NOMO-1 treated with DMSO at 0.1 percent for 48 hours (cell line): ENCODE results near the gene RABGAP1.
"Not testable (repeated sequence)": the region's sequence is repeated elsewhere in the genome, so short reads cannot be mapped to it uniquely, and the experiment has no call there.

Experiments
- DNase-seq: peaks from one replicate; lab custom pipeline; 2025; ENCODE audit not compliant: unreplicated experiment; lab: John Stamatoyannopoulos, UW

The RABGAP1 gene

GRCh38 chr9:122940749-122941581 lies at the start of gene RABGAP1:
TSS of gene RABGAP1 (plus strand) at chr9:122941020. CDS start at chr9:122957060, 16,040 bp downstream.
- DNase-seq, result peak; percentile 91

DNA sequence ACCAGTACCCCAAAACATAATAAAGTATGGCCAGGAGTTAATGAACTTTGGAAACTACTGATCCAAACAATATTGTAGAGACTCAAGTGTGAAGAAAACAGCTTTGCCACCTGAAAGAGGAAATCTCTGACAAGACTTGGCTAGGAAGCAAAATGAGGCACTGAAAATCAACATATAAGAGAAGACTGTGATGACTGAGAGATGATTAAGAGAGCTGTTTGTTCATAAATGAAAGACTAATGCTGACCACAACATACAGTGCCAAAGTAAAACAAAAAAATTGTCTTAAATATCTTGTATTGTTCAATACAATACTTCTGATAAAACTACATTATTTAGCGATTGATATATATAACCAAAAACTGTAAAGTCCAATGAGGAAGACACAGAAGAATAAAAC lies 42.9 kb upstream of the RABGAP1 start:
- no peak for DNase-seq

GRCh38 chr9:122900791-122901190 lies 40.0 kb upstream of the RABGAP1 start:
- peak; percentile 30 for DNase-seq

DNA sequence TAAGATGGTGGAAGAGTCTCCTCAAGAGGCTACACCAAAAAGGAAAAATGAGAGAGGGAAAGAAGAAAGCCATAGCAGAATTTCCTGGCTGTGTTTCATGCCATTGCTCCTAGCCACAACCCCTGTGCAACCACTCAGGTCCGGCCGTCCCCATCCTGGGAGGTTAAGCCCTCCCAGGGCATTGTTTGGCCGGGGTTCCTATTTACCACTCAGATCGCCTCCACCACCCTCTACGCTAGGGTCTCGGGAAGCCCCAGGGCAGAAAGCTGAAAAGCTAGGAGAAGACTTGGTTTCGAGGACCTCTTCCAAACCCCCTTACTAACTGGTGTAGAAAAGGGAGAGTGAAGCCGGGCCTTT lies 36.4 kb upstream of the RABGAP1 start:
- DNase-seq, result no peak

- peak; percentile 98 for DNase-seq
Observed at GRCh38 chr9:122904823-122905710, 35.8 kb upstream of the RABGAP1 start, which contains the start of gene RC3H2. TSS of gene RC3H2 (minus strand) at chr9:122905359. CDS start at chr9:122897509, 7,850 bp downstream.

GRCh38 chr9:122906122-122906521 lies 34.7 kb upstream of the RABGAP1 start:
- DNase-seq, result not testable (repeated sequence)

DNA sequence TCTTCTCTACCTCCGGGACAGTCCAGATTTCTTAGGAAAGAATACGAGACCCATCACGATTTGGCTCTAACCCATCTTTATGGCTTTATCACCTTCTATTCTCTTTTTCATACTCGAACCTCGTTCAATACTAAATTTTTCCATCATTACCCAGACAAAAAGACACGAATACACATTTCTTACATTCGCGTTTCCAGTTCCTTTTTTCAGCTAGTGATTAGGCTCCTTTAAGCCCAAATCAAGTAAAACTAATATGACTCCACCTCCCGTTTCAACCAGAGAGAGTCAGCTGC lies 28.2 kb upstream of the RABGAP1 start:
- DNase-seq, result no peak

DNA sequence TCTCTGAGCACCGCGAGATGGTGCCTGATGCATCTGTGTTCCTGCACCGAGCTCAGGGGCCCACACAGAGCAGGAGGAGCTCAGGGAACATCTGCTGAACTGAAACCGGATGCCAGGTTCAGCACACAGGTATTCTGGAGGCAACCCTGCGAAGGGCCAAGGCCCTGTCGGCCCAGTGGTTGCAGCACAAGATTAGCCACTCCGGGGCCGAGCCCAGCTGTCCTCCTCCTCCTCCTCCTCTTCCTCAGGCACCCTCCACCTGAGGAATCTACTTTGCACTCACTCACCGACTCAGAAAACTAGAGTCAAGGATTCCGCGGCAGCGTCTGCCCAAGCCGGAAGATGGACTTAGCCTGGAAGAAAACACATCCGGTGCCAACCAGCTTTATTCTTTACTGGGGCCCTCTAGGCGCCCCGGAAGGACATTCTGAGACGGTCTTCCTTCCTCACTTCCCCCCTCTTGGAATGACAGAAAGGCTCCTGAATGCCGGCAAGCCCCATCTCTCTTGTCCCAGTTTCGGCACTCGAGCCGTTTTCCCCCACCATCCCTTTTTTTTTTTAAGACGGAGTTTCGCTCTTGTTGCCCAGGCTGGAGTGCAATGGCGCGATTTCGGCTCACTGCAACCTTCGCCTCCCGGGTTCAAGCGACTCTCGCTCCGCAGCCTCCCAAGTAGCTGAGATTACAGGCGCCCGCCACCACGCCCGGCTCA lies 27.7 kb upstream of the RABGAP1 start, which contains the start of gene ZBTB6:
Gene ZBTB6, minus strand, starts transcription at position 360 of the 710 bp plus-strand sequence. CDS start 1,251 bp downstream, outside the sequence.
- peak; percentile 72 for DNase-seq

DNA sequence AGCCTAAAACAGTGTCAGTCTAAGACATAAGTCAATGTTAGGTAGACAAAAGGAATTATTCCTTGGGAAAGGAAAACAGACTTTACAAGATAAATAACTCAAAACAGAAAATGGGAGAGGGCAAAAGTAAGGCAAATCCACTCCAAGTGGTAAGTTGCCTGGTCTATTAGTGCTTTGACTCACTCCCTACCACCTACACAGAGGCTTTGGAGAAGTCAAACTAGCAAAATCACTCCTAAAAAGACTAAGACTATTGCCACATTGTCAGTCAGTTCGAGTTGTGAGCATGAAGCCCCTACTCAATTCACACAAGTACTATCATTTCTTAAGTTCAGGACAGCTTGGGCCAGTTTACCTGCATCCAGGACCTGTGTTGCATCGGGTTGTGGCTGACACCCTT lies 22.5 kb upstream of the RABGAP1 start:
- no peak for DNase-seq

- no peak for DNase-seq
Observed at GRCh38 chr9:122922713-122923112, 18.1 kb upstream of the RABGAP1 start.

DNA sequence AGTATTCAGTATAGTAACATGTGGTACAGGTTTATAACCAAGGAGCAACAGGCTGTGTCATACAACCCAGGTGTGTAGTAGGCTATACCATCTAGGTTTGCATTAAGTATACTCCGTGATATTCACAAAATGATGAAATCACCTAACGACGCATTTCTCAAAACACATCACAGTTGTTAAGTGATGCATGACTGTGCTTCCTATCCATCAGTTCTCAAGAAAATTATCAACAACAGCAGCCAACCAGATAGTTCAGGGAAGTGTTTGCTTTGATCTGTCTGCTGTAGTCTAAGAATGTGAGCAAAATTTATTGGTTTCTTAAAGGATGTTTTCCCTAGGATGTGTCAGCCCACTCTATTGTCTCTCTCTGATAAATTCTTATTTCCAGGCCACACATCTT lies 16.9 kb upstream of the RABGAP1 start:
- DNase-seq, result no peak

DNA sequence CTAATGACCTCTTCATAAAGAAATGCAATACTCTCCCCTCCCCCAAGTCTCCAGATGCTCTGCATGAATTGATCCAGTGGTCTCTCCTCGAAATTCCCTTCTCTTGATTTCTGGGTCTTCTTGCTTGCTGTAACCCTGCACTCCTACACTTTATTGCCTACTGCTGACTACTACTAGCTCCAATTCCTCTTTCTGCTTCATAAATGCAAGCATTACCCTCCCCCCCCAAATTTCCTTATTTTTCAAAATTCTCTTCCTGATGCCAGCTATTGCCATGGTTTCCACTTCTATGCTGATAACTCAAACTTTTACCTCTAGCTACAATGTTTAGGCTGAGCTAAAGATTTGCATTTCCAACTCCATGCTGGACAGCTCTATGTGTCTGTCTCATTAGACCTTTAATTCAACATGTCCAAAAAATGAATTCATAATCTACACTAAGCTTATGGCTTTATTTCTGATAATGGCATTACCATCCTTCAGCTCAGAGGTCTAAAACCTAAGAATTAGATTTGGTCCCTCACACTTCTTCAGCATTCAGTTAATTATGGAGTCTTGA lies 10.9 kb upstream of the RABGAP1 start:
- no peak for DNase-seq

DNA sequence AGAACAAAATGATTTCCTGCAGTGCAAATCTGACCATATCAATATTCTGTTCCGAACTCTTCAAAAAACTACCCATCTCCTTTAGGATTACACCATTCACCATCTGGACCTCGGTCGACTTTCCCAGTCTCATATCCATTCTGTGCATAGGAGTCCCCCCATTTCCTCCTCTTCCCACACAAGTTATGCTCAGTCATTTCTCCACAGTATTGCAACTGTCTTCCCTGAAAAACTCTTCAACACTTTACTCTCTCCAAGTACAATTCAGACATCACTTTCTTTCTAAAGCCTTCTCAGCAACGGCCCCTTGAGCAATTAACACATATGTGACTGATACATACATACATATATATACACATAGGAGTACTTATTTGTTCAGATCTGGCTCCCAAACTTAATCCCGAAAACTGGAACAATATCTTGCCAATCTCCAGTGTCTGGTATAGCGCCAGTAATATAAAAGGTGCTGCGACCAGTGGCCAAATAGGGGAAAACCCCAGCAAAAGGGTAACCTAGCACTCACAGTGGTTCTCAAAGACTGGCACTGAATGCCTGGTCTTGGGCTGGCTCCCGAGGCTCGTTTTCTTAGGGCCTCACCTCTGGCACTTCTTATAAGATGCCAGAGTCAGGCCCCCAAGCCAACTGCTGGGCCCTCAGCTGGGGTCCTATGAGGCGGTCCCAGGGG lies 10.1 kb upstream of the RABGAP1 start:
- peak; percentile 31 for DNase-seq

DNA sequence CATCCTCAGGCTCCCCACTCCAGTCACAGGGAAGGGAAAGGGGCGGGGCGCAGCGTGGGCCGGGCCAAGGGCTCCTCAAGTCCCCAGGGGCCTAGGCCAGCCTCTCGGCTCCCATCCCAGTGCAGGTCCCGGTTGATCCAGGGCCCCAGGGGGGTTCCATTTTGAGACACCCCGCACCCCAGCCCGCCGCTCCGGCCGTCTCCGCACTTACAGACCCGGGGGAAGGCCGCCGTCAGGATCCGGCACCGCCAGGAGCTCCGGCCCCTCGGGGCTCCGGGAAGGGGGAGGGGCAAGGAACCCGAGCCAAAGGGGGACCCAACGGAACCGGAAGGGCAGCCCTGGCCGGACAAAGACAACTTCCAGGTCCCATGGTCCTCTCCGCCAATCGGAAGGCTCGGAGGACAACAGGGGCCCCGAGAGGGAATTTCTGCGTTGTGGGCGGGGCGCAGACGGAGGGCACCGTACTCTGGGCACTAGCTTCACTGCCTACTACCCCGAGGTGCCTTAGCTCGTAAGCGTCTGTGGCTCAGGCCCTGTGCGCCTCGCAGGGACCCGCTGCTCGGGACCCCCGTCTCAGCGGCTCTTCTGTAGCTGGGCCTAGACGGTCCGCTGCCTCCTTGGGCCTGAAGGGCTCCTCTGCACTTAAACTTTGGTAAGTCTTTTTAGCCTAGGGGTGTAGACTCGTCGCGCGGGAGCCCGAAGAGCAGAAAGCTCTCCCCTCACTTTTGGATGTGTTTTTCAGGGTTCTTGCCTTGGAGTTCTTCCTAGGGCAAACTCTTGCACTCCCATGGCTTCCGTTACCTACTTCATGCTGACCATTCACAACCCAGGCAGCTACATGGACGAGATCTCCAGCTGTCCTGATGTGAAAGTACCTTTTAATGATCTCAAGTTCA lies 9.3 kb upstream of the RABGAP1 start, which contains the start of gene ZBTB26:
Gene ZBTB26, minus strand, starts transcription at position 287 of the 896 bp plus-strand sequence. CDS start 11,578 bp downstream, outside the sequence.
- peak; percentile 91 for DNase-seq

GRCh38 chr9:122936464-122936863 lies 4.4 kb upstream of the RABGAP1 start:
- DNase-seq, result no peak

DNA sequence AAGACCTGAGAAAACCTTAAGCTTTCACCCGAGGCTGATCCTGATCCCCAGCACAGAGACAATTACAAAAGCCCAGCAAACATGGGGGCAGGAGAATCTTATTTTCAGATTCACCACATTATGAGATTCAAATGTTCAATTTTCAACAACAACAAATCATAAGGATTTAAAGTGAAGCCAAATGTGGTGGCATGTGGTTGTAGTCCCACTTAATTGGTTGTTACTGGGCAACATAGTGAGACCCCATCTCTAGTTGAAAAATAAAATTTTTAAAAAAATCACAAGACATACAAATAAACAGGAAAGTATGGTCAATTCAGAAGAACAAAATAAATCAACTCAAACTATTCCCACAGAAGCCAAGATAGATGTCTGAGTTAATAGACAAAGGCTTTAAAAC lies 3.9 kb upstream of the RABGAP1 start:
- no peak for DNase-seq

DNA sequence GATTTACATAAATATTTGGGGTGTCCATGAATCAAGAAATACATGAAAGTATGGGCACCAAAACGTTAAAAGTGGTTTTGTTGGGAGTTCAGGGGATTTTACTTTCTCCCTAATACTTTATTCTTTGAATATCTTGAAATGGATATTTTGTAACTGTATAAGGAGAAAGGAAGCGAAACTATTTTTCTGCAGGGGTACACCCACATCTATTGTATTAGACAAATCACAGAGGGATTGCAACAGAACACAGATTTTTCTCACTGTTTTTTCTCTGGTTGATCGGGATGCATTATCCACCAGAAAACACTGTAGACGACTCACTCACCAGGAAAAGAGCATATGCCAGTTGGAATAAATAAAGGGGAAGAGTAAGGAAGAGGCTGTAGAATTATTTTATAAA lies 1.2 kb upstream of the RABGAP1 start:
- peak; percentile 46 for DNase-seq

DNA sequence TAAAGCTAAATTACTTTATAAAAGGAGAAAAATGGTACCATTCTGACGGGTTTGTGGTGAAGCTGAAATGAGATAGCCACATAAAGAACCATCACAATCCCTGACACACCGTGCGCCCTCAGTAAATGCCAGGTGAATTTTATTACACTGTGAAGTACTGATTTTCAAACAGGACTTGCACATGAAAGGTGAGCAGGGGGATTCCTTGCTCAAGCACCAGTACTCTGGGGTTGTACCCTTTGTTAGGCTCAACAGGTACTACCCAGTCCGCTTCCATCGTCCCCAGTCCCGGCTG lies 419 bp upstream of the RABGAP1 start:
- DNase-seq, result no peak

GRCh38 chr9:122941582-122942234 lies 888 bp downstream of the RABGAP1 start:
- no peak for DNase-seq
